ELF-1 (cell line): ENCODE results near the gene CALHM6.
A peak's percentile ranks its signal among the peaks of the same experiment; 100 is the strongest.

ENCODE experiments used
- DNase-seq: peaks from one replicate; pipeline ENCODE4 v3.0.0-alpha.2; 2016; ENCODE audit warnings: low read depth, low spot score

CALHM6 gene

DNA sequence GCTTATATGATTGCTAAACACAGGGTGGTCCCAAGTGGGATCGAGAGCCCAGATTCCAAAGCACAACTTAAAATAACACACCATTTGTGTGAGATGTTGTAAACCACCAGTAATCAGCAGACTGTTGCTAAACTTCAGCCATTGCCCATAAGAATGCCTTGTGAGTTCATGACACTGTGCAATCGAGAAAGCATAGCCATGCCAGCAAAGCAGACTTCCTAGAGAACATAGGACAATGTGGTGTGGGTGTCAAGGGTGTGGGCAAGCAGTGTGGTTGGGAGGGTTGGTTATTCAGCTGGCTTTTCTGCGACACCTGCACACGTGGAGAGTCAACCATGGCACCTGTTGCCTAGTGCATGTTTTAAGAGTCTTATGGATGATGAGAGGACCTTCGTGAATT is 16.1 kb upstream of the CALHM6 start:
- DNase-seq: no peak

GRCh38 chr6:116446399-116446798 is 14.8 kb upstream of the CALHM6 start:
- DNase-seq: no peak

GRCh38 chr6:116447052-116447451 is 14.1 kb upstream of the CALHM6 start:
- no peak for DNase-seq

DNA sequence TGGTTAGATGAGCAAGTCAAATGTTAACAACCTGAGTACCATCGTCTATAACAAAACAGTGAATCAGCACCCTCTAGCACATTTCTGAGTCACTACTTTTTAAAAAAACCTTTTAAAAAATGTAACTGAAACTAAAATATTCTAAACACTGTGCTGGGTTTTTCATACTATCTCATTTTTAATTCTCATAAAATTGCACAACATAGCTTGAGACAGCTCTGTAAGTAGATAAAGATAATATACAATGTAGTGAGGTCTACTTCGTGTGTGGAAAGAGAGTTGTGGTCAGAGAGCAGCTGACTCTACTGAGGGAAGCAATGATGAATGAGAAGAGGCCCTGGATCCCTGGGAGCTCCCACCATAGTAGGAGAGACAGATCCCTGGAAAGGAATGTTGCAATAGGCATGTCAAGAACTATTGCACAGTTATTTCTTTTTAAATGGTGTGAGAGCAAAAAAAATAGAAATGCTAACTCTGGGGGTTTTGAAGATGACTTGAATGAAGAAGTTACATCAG is 13.6 kb upstream of the CALHM6 start:
- DNase-seq: no peak

DNA sequence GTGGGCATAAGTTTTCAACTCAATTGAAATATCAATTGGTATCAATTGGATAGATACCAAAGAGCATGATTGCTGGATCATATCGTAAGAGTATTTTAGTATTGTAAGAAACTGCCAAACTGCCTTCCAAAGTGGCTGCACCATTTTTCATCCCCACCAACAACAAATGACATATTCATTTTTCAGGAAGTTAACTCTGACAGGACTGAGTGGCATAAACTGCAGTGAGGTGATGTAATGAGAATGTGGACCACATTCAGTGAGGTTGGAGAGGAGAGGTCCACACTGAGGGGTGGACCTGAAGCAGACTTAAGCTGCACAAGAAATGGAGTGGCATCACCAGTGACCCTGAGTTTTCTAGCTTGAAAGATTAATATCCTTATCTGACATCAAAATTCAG is 11.6 kb upstream of the CALHM6 start:
- no peak for DNase-seq

- no peak for DNase-seq
Observed at GRCh38 chr6:116450185-116450710, 10.9 kb upstream of the CALHM6 start.

- DNase-seq: no peak
Observed at GRCh38 chr6:116450769-116451740, 10.1 kb upstream of the CALHM6 start.

GRCh38 chr6:116451916-116452315 is 9.3 kb upstream of the CALHM6 start:
- no peak for DNase-seq

GRCh38 chr6:116452531-116452930 is 8.6 kb upstream of the CALHM6 start:
- DNase-seq: no peak

GRCh38 chr6:116456106-116456505 is 5.1 kb upstream of the CALHM6 start:
- DNase-seq: no peak

GRCh38 chr6:116456927-116457326 is 4.2 kb upstream of the CALHM6 start:
- no peak for DNase-seq

DNA sequence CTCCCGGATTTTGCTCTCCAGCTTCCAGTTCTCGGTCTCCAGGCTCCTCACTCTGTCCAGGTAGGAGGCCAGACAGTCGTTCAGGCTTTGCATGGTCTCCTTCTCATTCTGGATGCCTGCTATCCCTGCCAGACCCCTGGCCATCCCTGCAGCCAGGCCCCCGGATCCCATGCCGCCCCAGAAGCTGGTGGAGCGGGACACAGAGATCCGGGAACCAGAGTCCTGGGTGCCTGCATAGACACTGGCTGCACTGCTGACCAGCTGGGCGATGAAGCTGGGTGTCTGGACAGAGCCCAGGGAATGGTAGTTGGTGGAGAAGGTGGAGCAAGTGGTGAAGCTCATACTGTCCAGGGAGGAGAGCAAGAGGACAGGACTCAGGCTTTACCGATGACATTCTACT is 2.9 kb upstream of the CALHM6 start:
- DNase-seq: no peak

- DNase-seq: no peak
Observed at GRCh38 chr6:116459927-116460326, 1.2 kb upstream of the CALHM6 start.

DNA sequence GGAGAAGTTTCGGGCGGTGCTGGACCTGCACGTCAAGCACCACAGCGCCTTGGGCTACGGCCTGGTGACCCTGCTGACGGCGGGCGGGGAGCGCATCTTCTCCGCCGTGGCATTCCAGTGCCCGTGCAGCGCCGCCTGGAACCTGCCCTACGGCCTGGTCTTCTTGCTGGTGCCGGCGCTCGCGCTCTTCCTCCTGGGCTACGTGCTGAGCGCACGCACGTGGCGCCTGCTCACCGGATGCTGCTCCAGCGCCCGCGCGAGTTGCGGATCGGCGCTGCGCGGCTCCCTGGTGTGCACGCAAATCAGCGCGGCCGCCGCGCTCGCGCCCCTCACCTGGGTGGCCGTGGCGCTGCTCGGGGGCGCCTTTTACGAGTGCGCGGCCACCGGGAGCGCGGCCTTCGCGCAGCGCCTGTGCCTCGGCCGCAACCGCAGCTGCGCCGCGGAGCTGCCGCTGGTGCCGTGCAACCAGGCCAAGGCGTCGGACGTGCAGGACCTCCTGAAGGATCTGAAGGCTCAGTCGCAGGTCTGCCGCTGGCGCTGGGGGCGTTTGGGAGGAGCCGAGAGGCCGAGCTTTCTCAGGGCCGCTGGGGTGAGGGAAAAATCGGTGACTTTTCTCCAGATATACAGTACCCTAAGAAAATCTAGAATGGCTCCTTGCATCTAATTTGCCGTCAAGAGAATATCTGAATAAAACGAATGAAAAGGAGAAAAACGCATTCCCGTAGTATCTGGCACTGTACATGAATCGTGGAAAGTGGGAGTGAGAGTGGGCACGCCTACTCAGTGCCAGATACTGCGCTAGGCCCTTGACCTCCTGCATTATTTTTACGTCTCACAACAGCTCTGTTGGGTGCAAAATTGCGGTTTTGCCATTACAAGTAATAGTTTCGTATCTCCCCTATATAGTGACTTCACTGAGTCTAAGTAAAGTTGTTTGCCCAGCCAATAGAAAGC is 1.0 kb downstream of the CALHM6 start:
- peak; percentile 92 for DNase-seq

- DNase-seq: no peak
Observed at GRCh38 chr6:116463301-116463700, 2.1 kb downstream of the CALHM6 start.

- DNase-seq: no peak
Observed at GRCh38 chr6:116465246-116465645, 4.1 kb downstream of the CALHM6 start.

GRCh38 chr6:116467096-116467495 is 5.9 kb downstream of the CALHM6 start:
- no peak for DNase-seq

DNA sequence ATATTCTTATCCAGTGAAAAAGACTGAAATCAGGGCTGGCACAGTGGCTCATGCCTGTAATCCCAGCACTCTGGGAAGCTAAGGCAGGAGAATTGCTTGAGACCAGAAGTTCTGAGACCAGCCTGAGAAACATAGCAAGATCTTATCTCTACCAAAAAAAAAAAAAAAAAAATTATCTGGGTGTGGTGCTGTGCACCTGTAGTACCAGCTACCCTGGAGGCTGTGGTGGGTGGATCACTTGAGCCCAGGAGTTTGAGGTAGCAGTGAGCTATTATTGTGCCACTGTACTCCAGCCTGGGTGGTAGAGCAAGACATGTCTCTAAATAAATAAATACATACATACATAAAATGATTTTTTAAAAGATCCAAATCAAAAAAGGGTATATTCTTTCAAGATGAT is 6.3 kb downstream of the CALHM6 start:
- DNase-seq: no peak

- no peak for DNase-seq
Observed at GRCh38 chr6:116468293-116468692, 7.1 kb downstream of the CALHM6 start.

- no peak for DNase-seq
Observed at GRCh38 chr6:116471531-116471930, 10.4 kb downstream of the CALHM6 start.

DNA sequence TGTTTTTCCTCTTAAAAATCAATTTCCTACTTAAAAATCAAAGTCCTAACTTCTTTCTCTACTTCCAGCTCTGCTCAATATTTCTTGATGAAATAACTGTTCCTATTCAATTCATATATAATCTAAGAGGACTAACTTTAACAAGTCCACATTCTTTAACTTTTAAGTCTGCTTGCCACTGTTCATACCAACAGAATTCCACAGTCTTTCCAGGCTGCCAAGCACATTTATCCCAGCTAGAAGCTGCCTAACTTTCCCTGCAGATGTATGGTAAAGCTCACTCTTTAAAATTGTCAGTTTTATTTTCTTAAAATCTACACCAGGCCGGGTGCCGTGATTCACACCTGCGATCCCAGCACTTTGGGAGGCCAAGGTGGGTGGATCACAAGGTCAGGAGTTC is 11.5 kb downstream of the CALHM6 start:
- no peak for DNase-seq

DNA sequence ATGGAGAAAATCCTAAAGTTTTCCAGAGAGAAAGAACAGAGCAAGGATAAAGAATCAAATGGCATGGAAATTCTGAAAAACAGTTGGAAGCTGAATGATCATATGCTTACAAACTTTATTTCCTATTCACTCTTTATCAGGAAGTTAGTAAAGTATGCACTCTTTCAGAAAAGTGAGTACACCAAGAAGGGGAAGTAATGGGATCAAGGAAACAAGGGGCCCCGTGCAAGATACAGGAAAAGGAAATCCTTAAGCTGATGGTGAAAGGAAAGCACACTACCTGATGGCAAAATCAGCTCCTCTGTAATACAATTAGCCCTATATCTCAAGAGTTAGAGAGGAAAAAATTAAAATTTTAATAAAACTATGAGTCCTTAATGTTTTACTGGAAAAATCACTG is 14.0 kb downstream of the CALHM6 start:
- no peak for DNase-seq
